HG03460 (cell line): ENCODE data around the gene C6orf132.
"Not testable (repeated sequence)": the region's sequence is repeated elsewhere in the genome, so short reads cannot be mapped to it uniquely, and the experiment has no call there.

Experiments
- ATAC-seq: cut with Tn5 transposase; IDR thresholded peaks from one replicate; pipeline ENCODE4 v1.9.1; 2021; ENCODE audit not compliant: unreplicated experiment

C6orf132 gene

DNA sequence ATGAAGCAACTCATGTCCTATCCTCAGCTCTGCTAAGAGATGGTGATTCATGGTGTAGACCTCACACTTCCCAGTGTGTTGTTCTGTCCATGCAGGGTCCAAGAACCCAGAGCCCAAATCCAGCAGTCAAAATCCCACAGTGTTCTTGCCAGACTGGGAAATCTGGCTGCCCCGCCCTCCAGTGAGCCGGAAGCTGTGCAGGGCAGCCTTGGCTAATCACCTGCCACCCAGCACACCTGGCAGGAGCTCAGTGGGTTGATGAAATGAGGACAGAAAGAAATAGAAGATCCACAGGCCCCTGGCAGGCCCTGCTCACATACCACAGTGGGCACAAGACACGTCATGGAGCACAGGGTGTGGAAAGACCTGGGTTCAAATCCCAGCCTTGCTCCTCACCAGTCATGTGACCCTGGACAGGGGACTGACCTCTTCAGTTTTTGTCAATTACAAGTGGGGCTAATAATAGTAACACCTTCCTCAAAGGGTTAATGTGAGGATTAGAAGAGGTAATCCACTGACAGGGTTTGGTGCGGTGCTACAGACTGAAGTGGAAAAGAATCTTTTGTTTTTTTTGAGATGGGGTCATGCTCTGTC, 17.1 kb upstream of the C6orf132 start:
- ATAC-seq, result no peak

DNA sequence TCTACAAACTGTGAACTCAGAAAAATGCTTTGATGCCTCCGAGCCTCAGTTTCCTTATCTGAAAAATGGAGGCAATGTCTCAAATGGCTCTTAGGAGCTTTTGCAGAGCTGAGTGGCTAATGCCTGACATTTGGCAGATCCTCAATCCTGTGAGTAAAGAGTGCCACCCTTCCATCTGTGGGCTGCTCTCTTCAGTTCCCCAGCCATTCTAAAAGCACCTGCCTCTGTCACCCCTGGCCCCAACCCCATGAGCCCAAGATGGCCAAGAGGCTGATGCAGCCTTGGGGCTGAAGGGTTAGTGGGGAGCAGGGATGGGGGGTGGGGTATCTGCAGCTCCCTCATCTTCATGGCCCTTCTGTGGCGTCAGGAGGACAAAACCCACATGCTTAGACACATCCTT, 16.2 kb upstream of the C6orf132 start:
- ATAC-seq, result no peak

DNA sequence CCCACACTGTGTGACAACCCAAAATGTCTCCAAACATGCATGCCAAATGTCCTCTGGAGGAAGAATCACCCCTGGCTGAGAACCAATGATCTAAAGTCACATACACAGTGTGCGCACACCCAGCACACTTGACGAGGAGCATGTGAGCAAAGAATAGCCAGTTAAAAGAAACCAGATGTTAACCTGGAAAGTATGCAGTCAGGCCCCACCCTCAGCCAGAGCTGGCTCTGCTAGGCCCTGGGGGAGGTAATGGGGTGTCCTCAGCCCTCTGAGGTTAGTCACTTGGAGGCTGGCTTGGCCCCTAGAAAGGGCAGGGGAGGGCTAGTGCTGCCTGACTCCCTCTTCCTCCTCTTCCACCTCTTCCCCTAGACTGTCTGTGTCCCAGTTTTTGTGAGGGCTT, 15.6 kb upstream of the C6orf132 start:
- no peak for ATAC-seq

DNA sequence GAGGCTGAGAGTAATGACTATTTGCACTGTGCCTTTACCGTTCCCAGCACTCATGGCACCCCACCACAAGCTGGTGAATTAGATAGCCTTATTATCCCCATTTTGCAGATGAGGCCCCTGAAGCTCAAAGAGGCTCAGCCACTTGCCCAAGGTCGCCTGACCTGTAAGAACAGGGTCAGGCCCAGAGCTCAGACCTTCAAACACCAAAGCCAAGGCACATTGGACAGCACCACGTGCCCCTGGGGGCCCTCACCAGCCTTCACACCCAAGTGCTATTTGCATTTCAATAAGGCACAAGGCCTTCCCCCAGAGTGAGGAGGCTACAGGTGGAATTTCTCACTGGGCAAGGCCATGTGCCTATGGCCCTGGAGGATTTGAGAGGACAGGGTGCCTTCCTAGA, 14.2 kb upstream of the C6orf132 start:
- ATAC-seq, result no peak

DNA sequence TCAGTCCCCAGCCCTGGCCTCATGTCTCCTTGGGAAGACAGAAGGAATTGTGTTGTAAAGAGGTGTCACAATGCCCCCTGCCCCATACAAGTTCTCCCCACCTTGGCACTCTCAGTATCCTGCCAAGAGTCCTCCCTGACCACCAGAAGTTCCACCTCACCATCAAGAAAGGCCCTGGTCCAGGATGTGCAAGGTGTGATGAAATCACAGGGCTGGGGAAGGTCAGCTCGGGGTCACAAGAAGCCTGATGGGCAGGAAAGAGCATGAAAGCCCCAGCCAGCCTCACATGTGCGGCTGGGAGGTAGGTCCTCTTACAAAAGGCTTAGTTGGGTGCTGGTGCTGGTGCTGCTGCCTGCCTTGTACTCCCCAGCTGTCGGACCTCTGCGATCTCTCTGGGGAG, 12.9 kb upstream of the C6orf132 start:
- no peak for ATAC-seq

DNA sequence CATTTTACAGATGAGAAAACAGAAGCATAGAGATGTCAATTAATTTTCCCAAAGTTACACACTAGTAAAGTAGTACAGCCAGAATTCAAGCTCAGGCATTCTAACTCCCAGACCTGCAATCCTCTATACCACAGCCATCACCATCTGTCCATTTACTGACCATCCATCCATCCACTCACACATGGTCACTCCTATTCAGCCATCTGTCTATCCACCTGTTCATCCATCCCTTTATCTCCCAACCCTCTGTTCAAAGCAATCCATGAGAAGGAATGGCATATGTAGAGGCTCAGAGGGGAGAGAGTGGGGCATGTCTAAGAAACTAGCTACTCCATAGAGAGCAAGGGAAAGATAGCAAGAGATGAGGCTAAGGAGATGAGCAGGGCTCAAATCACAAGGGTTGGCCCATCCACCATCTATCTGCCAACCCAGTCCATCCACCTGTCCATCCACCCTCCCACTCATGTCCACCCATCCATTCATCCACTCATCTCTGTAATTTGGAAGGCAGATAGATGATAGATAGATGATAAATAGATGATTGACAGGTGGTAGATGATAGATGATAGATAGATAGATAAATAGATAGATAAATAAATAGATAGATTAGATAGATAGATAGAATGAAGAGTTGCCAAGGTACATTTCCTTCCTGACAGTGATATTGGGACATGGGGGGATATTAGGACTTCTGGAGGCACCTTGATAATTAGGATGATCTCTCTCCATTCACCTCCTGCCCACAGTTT, 12.2 kb upstream of the C6orf132 start:
- ATAC-seq, result no peak

DNA sequence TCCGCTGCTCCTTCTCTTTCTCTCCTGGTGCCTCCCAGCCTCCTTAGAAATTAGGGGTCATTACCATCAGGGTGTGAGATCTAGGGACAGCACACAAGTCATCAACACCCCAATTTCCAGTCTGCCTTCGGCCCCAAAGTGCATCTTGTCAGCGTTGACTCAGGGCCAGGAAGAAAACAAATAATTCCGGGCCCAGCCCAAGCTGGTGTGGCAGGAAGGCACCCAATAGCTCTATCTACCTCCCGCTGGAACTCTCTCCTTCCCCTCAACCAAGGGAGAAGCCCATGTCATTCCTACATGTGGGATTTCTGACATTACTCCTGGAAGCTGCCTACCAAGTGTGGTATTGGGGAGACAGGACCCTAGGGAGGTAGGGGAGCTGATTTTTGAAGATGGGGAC, 11.5 kb upstream of the C6orf132 start:
- no peak for ATAC-seq

DNA sequence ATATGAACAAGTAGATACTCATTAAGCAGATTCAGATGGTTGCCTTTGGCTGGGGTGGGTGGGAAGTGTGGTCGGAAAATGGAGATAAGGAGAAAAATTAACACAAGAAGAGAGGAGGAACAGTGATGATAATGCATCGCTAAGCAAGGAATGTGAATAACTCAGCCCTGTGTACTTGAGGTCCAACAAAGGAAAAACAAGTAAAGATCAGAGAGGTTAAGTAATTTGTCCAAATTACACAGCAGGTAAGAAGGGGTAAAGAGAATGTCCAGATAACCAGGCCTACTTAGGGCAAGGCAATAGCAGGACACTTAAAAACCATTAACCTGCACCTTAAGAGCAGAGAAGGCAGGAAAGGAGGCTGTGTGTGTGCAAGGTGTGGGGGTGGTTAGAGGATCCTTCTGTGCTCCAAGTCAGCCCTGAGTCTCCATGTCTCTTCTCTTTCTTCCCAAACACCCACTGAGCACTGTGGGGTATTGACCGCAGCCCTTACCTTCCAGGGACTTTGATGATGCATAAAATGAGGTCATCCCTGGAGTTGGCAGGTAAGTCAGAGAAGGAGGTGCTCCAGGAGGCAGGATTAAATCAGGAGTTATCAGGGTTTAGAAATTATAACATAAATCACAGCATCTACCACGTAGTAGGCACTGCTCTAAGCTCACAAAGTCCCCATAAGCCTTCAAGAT, 10.3 kb upstream of the C6orf132 start:
- ATAC-seq, result not testable (repeated sequence)

DNA sequence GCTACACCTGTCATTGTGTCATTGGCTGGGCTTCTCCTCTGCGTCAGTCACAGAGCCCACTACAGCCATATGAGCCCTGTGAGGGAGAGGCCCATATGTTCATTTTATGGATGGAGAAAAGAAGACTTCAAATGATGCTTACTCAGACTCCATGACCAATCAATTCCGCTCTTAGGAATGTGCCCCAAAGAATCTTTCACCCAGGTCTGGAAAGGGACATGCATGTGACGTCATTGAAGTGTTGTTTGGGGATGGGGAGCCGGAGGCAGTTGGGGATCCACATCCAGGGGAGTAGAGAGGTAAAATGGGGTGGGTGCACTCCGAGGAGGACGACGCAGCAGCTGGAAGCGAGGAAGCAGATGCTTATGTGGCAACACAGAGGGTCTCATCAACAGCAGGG, 9.6 kb upstream of the C6orf132 start:
- ATAC-seq, result no peak

DNA sequence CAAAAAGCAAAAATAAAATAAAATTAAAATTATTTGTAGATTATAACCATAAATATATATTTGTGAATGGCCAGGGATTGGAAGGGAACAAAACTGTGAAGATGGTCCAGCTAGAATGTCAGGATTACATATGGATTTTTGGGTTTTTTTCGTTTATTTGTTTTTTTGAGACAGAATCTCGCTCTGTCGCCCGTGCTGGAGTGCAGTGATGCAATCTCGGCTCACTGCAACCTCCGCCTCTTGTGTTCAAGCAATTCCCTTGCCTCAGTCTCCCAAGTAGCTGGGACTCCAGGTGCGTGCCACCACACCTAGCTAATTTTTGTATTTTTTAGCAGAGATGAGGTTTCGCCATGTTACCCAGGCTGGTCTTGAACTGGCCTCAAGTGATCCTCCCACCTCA, 7.8 kb upstream of the C6orf132 start:
- ATAC-seq, result no peak

DNA sequence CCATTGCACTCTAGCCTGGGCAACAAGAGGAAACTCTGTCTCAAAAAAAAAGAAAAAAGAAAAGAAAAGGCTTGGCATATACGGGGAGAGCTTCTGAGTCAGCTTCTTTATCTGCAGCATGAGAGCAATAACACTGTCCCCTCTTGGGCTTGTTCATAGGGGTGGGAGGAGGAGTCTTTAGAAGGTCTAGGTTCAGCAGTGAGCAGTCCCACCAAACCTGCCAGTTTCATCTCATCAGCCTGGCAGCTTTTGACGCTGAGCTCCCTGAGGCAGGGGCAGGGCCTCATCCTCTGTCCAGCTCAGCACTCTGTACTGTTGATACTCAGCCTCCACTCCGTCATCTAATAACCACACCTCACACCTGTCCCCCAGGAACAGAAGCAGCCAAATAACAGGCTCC, 5.6 kb upstream of the C6orf132 start:
- ATAC-seq, result no peak

DNA sequence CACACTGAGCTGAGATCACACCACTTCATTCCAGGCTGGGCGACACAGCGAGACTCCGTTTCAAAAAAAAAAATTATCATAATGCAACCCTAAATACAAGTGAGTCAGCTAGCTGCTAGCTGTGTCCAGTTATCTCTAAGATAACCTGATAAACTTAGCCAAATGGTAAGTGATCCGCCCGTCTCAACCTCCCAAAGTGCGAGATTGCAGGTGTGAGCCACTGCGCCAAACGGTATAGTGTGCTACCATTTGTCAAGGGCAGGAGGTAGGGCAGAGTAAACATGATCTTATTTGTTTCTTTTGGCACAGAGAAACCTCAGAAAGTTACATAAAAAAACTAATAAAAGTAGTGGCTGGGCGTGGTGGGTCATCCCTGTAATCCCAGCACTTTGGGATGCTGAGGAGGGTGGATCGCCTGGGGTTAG, 4.7 kb upstream of the C6orf132 start:
- ATAC-seq, result no peak

DNA sequence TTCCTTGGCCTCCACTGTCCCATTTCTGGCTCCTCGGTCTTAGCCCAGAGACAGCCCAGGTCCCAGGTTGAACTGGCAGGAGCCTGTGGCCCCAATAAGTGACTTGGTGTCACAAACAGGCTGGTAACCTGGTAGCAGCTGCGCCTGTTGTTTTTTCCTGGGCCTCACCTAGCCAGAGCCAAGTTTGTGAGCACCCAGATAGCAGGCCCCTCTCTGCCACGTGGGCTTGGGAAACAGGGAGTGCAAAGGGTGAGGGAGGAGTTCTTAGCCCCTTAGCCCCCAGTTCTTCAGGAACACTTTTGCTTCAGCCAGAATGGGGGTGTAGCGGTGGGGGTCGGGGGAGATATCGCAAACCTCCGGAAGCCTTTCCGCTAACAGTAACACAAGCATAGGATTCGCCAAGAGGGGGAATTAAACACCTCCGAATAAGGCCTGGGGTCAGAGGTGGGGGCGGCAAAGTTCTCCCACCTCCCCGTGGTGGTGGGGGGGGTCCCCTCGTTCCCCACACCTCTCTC, 760 bp downstream of the C6orf132 start:
- no peak for ATAC-seq

DNA sequence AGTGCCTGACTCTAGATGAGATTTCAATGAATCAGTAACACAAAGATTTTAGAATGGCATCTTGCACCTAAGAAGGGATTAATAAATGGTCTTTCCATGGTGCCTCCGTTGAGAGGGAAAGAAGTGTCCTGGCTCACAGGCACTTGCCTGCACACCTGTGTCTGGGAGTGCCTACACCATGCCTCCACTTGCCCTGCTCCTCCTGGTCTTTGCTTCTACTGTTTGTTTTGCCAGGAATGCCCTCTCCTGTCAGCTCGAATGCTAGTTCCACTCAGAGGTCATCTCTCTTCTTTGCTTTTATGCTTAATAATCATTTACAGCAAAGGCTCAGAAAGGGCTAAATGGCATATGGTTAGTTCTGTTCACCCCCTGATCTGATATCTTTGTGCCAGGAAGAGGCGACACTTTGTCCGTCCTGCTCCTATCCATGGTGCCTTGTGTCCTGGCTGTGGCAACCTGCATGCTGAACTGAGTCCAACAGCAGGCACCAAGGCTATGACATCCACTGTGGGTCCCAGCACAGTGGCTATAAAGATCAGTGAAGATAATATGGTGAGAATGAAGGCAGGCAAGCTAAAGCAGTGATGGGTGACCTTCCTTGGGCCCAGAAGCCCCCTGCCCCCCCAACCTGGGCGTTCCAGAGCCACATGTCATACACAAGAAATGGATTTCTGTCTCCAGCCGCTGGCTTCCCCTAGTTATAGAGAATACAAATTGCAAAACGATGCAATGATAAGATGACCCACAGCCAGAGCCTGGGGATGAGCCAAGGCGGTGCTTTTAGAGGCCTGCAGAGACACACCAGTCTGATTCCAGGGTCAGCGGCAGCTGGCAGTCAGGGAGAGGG, 1.4 kb downstream of the C6orf132 start:
- no peak for ATAC-seq

DNA sequence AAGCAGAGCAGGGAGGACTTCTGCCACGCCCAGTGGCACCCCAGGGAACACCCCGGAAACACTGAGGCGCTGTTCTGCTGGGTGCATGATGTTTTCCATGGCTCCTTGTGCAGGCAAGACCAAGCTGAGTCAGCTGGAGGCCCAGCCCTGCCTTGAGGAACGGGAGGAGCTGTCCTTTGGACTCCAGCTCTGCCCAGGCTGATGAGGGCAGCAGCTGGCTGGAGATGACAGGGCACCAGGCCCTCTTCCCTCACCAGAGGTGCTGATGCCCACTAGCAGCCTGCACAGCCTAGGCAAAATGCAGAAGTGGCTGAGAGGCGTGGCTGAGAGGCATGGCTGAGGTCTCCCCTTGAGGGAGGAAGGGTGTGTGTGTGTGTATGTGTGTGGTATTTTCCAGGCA, 2.4 kb downstream of the C6orf132 start:
- ATAC-seq, result no peak

DNA sequence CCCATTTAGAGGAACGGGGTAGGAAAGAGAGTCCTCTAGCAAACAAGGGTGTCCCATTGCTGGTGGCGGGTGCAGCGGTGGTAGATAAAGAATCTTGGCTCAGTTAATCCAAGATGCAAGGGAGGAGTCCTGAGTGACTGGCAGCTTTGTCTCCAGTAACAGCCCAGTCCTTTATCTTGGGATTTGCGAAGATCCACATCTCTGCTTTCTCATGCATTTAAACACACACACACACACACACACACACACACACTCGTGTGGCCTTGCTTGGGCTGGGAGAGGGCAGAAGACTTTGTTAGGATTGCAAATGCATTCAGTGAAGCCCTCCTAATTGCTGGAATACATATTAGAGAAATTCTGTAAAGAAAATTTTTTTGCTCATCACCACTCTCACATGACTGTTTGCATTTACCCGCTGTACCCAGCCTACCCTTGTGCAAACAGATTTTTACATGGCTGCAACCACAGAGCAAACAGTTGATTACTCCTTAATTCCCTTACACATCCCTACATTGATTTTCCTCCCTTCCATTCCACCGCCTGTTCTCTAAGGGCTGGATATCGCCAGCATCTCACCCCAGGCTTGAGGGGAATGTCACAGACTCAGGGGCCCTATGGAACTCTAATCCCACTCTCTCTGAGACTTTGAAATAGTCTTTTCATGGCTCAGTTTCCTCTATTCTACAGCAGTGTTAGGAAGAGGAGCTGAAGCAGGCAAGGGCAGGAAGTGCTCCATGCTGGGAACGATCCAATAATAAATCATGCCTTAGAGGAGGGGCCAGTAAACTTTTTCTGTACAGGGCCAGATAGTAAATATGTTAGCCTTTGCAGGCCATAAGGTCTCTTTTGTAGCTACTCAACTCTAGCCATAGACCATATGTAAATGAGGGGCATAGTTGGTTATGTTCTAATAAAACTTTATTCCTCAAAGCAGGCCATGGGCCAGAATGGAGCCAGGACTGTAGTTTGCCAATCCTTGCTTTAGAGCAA, 3.5 kb downstream of the C6orf132 start:
- ATAC-seq, result no peak

DNA sequence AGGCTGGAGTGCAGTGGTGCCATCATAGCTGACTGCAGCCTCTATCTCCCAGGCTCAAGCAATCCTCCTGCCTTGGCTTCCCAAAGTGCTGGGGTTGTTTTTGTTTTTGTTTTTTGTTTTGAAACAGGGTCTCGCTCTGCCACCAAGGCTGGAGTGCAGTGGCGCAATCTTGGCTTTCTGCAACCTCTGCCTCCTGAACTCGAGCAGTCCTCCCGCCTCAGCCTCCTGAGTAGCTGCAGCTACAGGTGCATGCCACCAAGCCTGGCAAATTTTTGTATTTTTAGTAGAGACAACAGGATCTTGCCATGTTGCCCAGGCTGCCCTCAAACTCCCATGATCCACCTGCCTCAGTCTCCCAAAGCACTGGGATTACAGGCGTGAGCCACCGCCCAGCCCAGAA, 4.2 kb downstream of the C6orf132 start:
- no peak for ATAC-seq

DNA sequence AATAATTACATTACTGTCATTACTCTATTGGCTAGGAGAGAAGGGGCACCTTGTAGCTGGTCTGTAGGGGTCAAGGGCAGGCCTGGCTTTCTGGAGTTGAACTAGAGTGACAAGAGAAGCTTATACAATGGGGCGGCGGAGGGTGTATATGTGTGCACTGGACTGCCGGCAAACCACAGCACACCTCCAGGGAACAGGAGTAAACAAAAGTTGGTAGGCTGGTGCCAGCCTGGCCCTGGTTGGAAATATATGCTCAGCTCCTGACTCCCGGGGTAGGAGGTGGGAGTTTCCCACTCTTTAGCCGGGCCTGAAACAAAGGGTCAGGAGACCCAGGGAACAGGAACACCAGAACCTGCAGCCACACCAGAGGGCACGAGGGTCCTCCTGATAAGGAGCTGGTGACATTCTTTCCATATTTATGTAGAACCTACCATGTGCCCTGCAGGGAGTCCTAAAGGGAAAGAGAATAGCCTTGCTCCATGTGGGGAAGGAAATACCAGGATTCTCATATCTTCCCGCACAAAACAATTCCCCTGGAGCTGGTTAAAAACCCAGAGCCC, 5.1 kb downstream of the C6orf132 start:
- ATAC-seq, result no peak

DNA sequence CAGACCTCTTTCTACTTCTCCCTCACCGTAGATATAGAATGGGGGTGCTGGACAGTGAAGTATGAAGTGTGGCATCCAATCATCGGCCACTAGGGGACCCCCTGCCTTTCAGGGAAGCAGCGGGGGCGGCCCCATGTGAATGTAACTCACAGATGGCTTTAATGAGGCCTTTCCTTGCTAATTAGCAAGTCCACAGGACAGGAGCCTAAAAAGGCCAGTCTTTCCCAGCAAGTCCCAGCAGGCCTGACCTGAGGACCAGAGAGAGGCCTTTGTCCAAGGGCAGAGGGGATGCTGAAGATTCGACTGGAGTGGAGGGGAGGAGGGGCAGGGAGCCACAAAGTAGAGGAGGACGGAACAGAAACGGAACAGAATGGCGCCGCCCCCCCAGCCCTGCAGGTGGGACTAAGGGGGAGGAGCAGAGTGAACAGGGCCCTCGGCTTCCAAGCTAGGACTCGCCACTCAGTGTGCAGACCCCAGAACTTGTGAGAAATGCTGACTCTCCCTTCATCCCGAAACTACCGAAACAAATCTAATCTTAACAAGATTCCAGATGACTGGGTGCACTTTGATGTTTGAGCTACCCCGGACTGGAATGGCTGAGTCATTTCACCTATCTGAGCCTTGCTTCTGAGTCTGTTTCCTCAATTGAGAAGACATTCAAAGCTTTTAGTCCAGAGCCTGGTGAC, 5.8 kb downstream of the C6orf132 start:
- no peak for ATAC-seq
